ENCODE measurements around the gene ITPRIPL1.
A peak's percentile ranks its signal among the peaks of the same experiment; 100 is the strongest.

Gene ITPRIPL1

GRCh38 chr2:96304606-96305005, 20.5 kb upstream of the ITPRIPL1 start:
- peak overlapping the region; percentile 94 for H3K27ac ChIP-seq
- no peak for TF ChIP-seq CTCF (conservative IDR thresholded peaks at IDR 0.05)

- TF ChIP-seq CTCF (conservative IDR thresholded peaks at IDR 0.05) = no peak
- H3K27ac ChIP-seq = peak within 1 kb of the TSS; percentile 94
These were observed 19.8 kb upstream of the ITPRIPL1 start, which contains the start of gene SNRNP200 for GRCh38 chr2:96305091-96305978. SNRNP200 (minus strand) TSS chr2:96305546; CDS start chr2:96305437, 109 bp downstream.

GRCh38 chr2:96305979-96306308, 19.2 kb upstream of the ITPRIPL1 start:
- TF ChIP-seq CTCF (conservative IDR thresholded peaks at IDR 0.05) = no peak
- peak overlapping the region; percentile 94 for H3K27ac ChIP-seq

GRCh38 chr2:96306370-96306769, 18.7 kb upstream of the ITPRIPL1 start:
- TF ChIP-seq CTCF (conservative IDR thresholded peaks at IDR 0.05) = no peak
- peak overlapping the region; percentile 94 for H3K27ac ChIP-seq

GRCh38 chr2:96308248-96308647, 16.9 kb upstream of the ITPRIPL1 start:
- no peak for TF ChIP-seq CTCF (conservative IDR thresholded peaks at IDR 0.05)
- no peak overlapping the region for H3K27ac ChIP-seq

- no peak for TF ChIP-seq CTCF (conservative IDR thresholded peaks at IDR 0.05)
- no peak overlapping the region for H3K27ac ChIP-seq
These were observed 10.1 kb upstream of the ITPRIPL1 start for GRCh38 chr2:96315005-96315399.

- TF ChIP-seq CTCF (conservative IDR thresholded peaks at IDR 0.05) = no peak
- no peak overlapping the region for H3K27ac ChIP-seq
These were observed 9.6 kb upstream of the ITPRIPL1 start for GRCh38 chr2:96315400-96316071.
